GM18526 (cell line): Measurements from ENCODE around the gene THY1.

Experiments used
- POLR2A ChIP-seq: IDR thresholded peaks from 3 replicates; pipeline ENCODE4 v1.6.1; 2011; ENCODE audit not compliant: insufficient read length; ENCODE audit errors: extremely low read depth

Gene THY1

GRCh38 chr11:119422809-119423508, at the start of gene THY1:
Gene THY1, minus strand, starts transcription at chr11:119423172. Its CDS starts 2,267 bp downstream, at chr11:119420905.
- no peak for TF ChIP-seq POLR2A

- TF ChIP-seq POLR2A, result no peak
Observed at GRCh38 chr11:119472186-119472855, 49.3 kb upstream of the THY1 start.

GRCh38 chr11:119471329-119471728, 48.4 kb upstream of the THY1 start:
- no peak for TF ChIP-seq POLR2A

- TF ChIP-seq POLR2A, result no peak
Observed at GRCh38 chr11:119470317-119471291, 47.6 kb upstream of the THY1 start.

GRCh38 chr11:119469506-119469905, 46.5 kb upstream of the THY1 start:
- no peak for TF ChIP-seq POLR2A

GRCh38 chr11:119468511-119468910, 45.5 kb upstream of the THY1 start:
- TF ChIP-seq POLR2A, result no peak

GRCh38 chr11:119461229-119461963, 38.4 kb upstream of the THY1 start:
- no peak for TF ChIP-seq POLR2A

- TF ChIP-seq POLR2A, result no peak
Observed at GRCh38 chr11:119460582-119460981, 37.6 kb upstream of the THY1 start.

- no peak for TF ChIP-seq POLR2A
Observed at GRCh38 chr11:119460097-119460496, 37.1 kb upstream of the THY1 start.

GRCh38 chr11:119459293-119459976, 36.5 kb upstream of the THY1 start:
- TF ChIP-seq POLR2A, result no peak

GRCh38 chr11:119453881-119454280, 30.9 kb upstream of the THY1 start:
- TF ChIP-seq POLR2A, result no peak

GRCh38 chr11:119450590-119451326, 27.8 kb upstream of the THY1 start:
- no peak for TF ChIP-seq POLR2A

- TF ChIP-seq POLR2A, result no peak
Observed at GRCh38 chr11:119449498-119449897, 26.5 kb upstream of the THY1 start.

GRCh38 chr11:119448380-119448779, 25.4 kb upstream of the THY1 start:
- no peak for TF ChIP-seq POLR2A

- no peak for TF ChIP-seq POLR2A
Observed at GRCh38 chr11:119447664-119448242, 24.8 kb upstream of the THY1 start.
